Karpas-422 (cell line): ENCODE measurements around the gene VEGFC. TPM values are rescaled to one million over a fixed set of nuclear protein-coding genes. Genes with fewer than 3 reads are reported as not detected.

ENCODE experiments used
- DNase-seq: peaks from one replicate; pipeline ENCODE4 v3.0.0-alpha.2; 2015
- H2AFZ ChIP-seq: fragments of 200-600 bp; sonication (generic); 2 replicates; pipeline ENCODE4 v1.6.1; 2014; ENCODE audit warnings: antibody characterized with exemption, low read length, mixed read lengths
- H3K27ac ChIP-seq: fragments of 200-600 bp; sonication (generic); 2 replicates; pipeline ENCODE4 v1.5.1; 2014; ENCODE audit warnings: mild to moderate bottlenecking, low read length, moderate library complexity
- H3K27me3 ChIP-seq: fragments of 200-600 bp; sonication (generic); 2 replicates; pipeline ENCODE4 v1.6.1; 2014; ENCODE audit warnings: low read length, mixed read lengths
- H3K36me3 ChIP-seq: fragments of 200-600 bp; sonication (generic); 2 replicates; pipeline ENCODE4 v1.6.1; 2014; ENCODE audit warnings: low read length, mixed read lengths; ENCODE audit not compliant: insufficient read depth
- H3K4me1 ChIP-seq: fragments of 200-600 bp; sonication (generic); 2 replicates; pipeline ENCODE4 v1.6.1; 2014; ENCODE audit warnings: mild to moderate bottlenecking, low read length, mixed read lengths
- H3K4me2 ChIP-seq: fragments of 200-600 bp; sonication (generic); 2 replicates; pipeline ENCODE4 v1.6.1; 2014; ENCODE audit warnings: low read length, low read depth, mild to moderate bottlenecking; ENCODE audit not compliant: poor library complexity, severe bottlenecking
- H3K4me3 ChIP-seq: fragments of 200-600 bp; sonication (generic); 2 replicates; pipeline ENCODE4 v1.5.1; 2014; ENCODE audit warnings: mild to moderate bottlenecking, antibody characterized with exemption, low read length, mixed read lengths
- H3K79me2 ChIP-seq: fragments of 200-600 bp; sonication (generic); 2 replicates; pipeline ENCODE4 v1.6.1; 2014; ENCODE audit warnings: mild to moderate bottlenecking, low read length, mixed read lengths
- H3K9ac ChIP-seq: fragments of 200-600 bp; sonication (generic); 2 replicates; pipeline ENCODE4 v1.6.0; 2014; ENCODE audit warnings: low read length
- H3K9me2 ChIP-seq: fragments of 200-600 bp; sonication (generic), shearing (Covaris generic); replicated peaks from 2 replicates; pipeline ENCODE4 v1.6.0; 2014; ENCODE audit warnings: mild to moderate bottlenecking, low read length, moderate library complexity; ENCODE audit not compliant: insufficient read depth
- H3K9me3 ChIP-seq: fragments of 300-700, 200-600 bp; sonication (generic); 2 replicates; pipeline ENCODE4 v1.6.1; 2014; ENCODE audit warnings: low read length, mixed read lengths
- H4K20me1 ChIP-seq: fragments of 200-600 bp; sonication (generic); 2 replicates; pipeline ENCODE4 v1.6.1; 2014; ENCODE audit warnings: mild to moderate bottlenecking, antibody characterized with exemption, low read length, low read depth; ENCODE audit not compliant: insufficient read depth
- total RNA-seq: library from RNA; depleted of rRNA; stranded (reverse); fragments of >200 nt; shearing (Covaris generic); gene quantifications from 2 replicates; pipeline ENCODE4 v1.2.3, GENCODE V29; 2014; ENCODE audit warnings: low replicate concordance

The VEGFC gene
- total RNA-seq, 1 experiment from 2014 or later: not detected

- no peaks in the 10 kb centered on the region for H3K9me3 ChIP-seq
- no peaks in the 10 kb centered on the region for H3K36me3 ChIP-seq
- H3K79me2 ChIP-seq: no peaks in the 10 kb centered on the region
- no peak for DNase-seq
- H3K27ac ChIP-seq: no peak overlapping the region
- no peaks in the 10 kb centered on the region for H4K20me1 ChIP-seq
- no peaks in the 10 kb centered on the region for H3K4me1 ChIP-seq
- H3K4me3 ChIP-seq: no peak overlapping the region
- H3K27me3 ChIP-seq: no peaks in the 10 kb centered on the region
- H3K4me2 ChIP-seq: no peak overlapping the region
- no peaks in the 10 kb centered on the region for H3K9me2 ChIP-seq
- no peak overlapping the region for H2AFZ ChIP-seq
- H3K9ac ChIP-seq: no peak overlapping the region
Measured at GRCh38 chr4:176654565-176655216, 138.0 kb downstream of the VEGFC start.

- Histone ChIP-seq H3K36me3 (no peaks in the 10 kb centered on the region), H3K4me1 (no peaks in the 10 kb centered on the region), H3K27ac (no peak overlapping the region), H3K9ac (no peak overlapping the region), H3K79me2 (no peaks in the 10 kb centered on the region), H3K27me3 (no peaks in the 10 kb centered on the region), H3K4me2 (no peak overlapping the region), H2AFZ (no peak overlapping the region), H3K9me2 (no peaks in the 10 kb centered on the region), H3K9me3 (no peaks in the 10 kb centered on the region), H4K20me1 (no peaks in the 10 kb centered on the region), H3K4me3 (no peak overlapping the region)
- DNase-seq: no peak
Measured at GRCh38 chr4:176653401-176654220, 139.1 kb downstream of the VEGFC start.

- H3K9me3 ChIP-seq: no peaks in the 10 kb centered on the region
- no peaks in the 10 kb centered on the region for H3K27me3 ChIP-seq
- no peaks in the 10 kb centered on the region for H4K20me1 ChIP-seq
- H3K4me2 ChIP-seq: no peak overlapping the region
- no peak overlapping the region for H2AFZ ChIP-seq
- H3K9me2 ChIP-seq: no peaks in the 10 kb centered on the region
- no peak overlapping the region for H3K9ac ChIP-seq
- H3K79me2 ChIP-seq: no peaks in the 10 kb centered on the region
- no peak overlapping the region for H3K4me3 ChIP-seq
- no peaks in the 10 kb centered on the region for H3K4me1 ChIP-seq
- DNase-seq: no peak
- H3K27ac ChIP-seq: no peak overlapping the region
- H3K36me3 ChIP-seq: no peaks in the 10 kb centered on the region
Measured at GRCh38 chr4:176646311-176646710, 146.4 kb downstream of the VEGFC start.

GRCh38 chr4:176645246-176645960, 147.3 kb downstream of the VEGFC start:
- H3K9ac ChIP-seq: no peak overlapping the region
- no peak overlapping the region for H3K27ac ChIP-seq
- no peaks in the 10 kb centered on the region for H3K36me3 ChIP-seq
- no peak overlapping the region for H3K4me2 ChIP-seq
- no peak for DNase-seq
- H3K4me1 ChIP-seq: no peaks in the 10 kb centered on the region
- H3K9me3 ChIP-seq: no peaks in the 10 kb centered on the region
- H3K79me2 ChIP-seq: no peaks in the 10 kb centered on the region
- H4K20me1 ChIP-seq: no peaks in the 10 kb centered on the region
- no peak overlapping the region for H3K4me3 ChIP-seq
- no peaks in the 10 kb centered on the region for H3K9me2 ChIP-seq
- no peaks in the 10 kb centered on the region for H3K27me3 ChIP-seq
- H2AFZ ChIP-seq: no peak overlapping the region

GRCh38 chr4:176642472-176642871, 150.2 kb downstream of the VEGFC start:
- no peak overlapping the region for H3K9ac ChIP-seq
- H3K4me1 ChIP-seq: no peaks in the 10 kb centered on the region
- H3K9me3 ChIP-seq: no peaks in the 10 kb centered on the region
- no peaks in the 10 kb centered on the region for H4K20me1 ChIP-seq
- no peak overlapping the region for H3K4me2 ChIP-seq
- H3K4me3 ChIP-seq: no peak overlapping the region
- H2AFZ ChIP-seq: no peak overlapping the region
- H3K27me3 ChIP-seq: no peaks in the 10 kb centered on the region
- no peaks in the 10 kb centered on the region for H3K36me3 ChIP-seq
- no peak for DNase-seq
- no peaks in the 10 kb centered on the region for H3K9me2 ChIP-seq
- no peaks in the 10 kb centered on the region for H3K79me2 ChIP-seq
- H3K27ac ChIP-seq: no peak overlapping the region

GRCh38 chr4:176641237-176641636, 151.5 kb downstream of the VEGFC start:
- no peak overlapping the region for H3K4me2 ChIP-seq
- H3K9me3 ChIP-seq: no peaks in the 10 kb centered on the region
- DNase-seq: no peak
- H3K4me1 ChIP-seq: no peaks in the 10 kb centered on the region
- H3K9ac ChIP-seq: no peak overlapping the region
- H2AFZ ChIP-seq: no peak overlapping the region
- no peaks in the 10 kb centered on the region for H3K79me2 ChIP-seq
- H3K4me3 ChIP-seq: no peak overlapping the region
- H3K27ac ChIP-seq: no peak overlapping the region
- H3K36me3 ChIP-seq: no peaks in the 10 kb centered on the region
- H3K9me2 ChIP-seq: no peaks in the 10 kb centered on the region
- H3K27me3 ChIP-seq: no peaks in the 10 kb centered on the region
- no peaks in the 10 kb centered on the region for H4K20me1 ChIP-seq

- Histone ChIP-seq H3K9me2 (no peaks in the 10 kb centered on the region), H3K27ac (no peak overlapping the region), H3K79me2 (no peaks in the 10 kb centered on the region), H2AFZ (no peak overlapping the region), H3K9me3 (no peaks in the 10 kb centered on the region), H3K4me2 (no peak overlapping the region), H3K4me3 (no peak overlapping the region), H3K36me3 (no peaks in the 10 kb centered on the region), H4K20me1 (no peaks in the 10 kb centered on the region), H3K4me1 (no peaks in the 10 kb centered on the region), H3K27me3 (no peaks in the 10 kb centered on the region), H3K9ac (no peak overlapping the region)
- DNase-seq: no peak
Measured at GRCh38 chr4:176638992-176639391, 153.7 kb downstream of the VEGFC start.

GRCh38 chr4:176636292-176636691, 156.4 kb downstream of the VEGFC start:
- Histone ChIP-seq H3K79me2 (no peaks in the 10 kb centered on the region), H3K4me1 (no peaks in the 10 kb centered on the region), H3K27ac (no peak overlapping the region), H3K4me3 (no peak overlapping the region), H3K9me3 (no peaks in the 10 kb centered on the region), H2AFZ (no peak overlapping the region), H3K27me3 (no peaks in the 10 kb centered on the region), H3K9me2 (no peaks in the 10 kb centered on the region), H3K9ac (no peak overlapping the region), H4K20me1 (no peaks in the 10 kb centered on the region), H3K4me2 (no peak overlapping the region), H3K36me3 (no peaks in the 10 kb centered on the region)
- no peak for DNase-seq
